Islet precursor cell (in vitro differentiated cells): Measurements from ENCODE around the gene WDR26.
"Not testable (repeated sequence)": the region's sequence is repeated elsewhere in the genome, so short reads cannot be mapped to it uniquely, and the experiment has no call there.

Experiments used
- DNase-seq: peaks from one replicate; pipeline ENCODE4 v3.0.0-alpha.2; 2018

The WDR26 gene

GRCh38 chr1:224433701-224434672 lies 610 bp downstream of the WDR26 start:
- peak; percentile 65 for DNase-seq

GRCh38 chr1:224433041-224433691 lies 1.4 kb downstream of the WDR26 start:
- no peak for DNase-seq

GRCh38 chr1:224432672-224433040 lies 1.9 kb downstream of the WDR26 start:
- no peak for DNase-seq

GRCh38 chr1:224432146-224432545 lies 2.5 kb downstream of the WDR26 start:
- DNase-seq, result no peak

DNA sequence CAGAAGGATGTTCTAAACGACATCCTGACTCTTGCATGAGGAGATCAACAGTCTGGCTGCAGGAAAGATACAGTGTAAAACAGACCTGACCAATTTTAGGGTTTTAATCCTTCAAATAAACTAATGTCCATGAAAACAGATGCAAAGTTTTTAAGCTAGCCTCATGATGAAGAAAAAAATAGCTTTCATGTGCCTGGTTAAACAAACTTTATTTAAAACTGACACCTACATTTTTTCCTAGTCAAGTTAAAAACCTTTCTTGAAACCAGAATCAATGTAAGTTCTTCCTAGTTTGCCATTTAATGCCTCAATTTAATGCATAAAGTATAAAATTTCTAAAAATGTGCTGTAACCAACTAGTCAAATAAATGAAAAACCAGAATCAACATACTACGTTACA lies 2.9 kb downstream of the WDR26 start:
- DNase-seq, result no peak

GRCh38 chr1:224430511-224431113 lies 4.0 kb downstream of the WDR26 start:
- no peak for DNase-seq

DNA sequence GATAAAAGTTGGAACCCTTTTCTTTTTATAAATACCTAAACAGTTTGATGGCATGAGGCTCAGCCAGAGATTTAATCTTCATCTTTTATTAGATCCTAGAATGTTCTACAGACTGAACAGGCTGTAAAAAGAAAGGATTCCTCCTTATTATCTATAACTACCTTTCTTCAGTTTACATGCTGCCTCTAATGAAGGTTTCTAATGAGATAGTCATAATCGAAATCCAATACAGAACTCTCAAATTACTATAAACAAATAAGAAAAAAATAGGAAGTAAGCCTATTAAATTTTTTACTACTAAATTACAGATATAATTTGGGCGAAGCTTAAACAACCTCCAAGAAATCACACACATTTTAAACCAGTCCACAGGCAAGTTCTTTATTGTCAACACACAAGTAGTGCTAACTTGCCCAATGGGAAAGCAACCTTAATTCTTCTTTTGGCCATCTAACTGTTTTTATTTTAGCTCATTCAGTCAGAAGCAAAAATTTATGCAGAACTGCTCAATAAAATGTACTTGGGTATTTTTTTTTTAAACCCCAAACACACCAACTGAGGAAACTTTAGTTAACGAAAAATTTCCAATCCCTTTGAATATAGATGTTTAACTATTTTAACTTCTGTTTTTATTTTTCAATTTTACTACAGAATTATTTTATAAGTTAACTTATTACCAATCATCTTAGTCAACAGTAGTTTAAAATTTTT lies 4.8 kb downstream of the WDR26 start:
- DNase-seq, result no peak

DNA sequence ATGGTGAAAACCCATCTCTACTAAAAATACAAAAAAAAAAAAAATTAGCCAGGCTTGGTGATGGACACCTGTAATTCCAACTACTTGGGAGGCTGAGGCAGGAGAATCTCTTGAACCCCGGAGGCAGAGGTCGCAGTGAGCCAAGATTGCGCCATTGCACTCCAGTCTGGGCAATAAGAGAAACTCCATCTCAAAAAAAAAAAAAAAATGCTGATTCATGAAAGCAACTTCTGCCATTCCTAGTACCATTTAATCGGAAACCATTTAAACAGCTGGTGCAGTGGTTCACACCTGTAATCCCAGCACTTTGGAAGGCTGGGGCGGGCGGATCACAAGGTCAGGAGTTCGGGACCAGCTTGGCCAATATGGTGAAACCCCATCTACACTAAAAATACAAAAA lies 5.9 kb downstream of the WDR26 start:
- not testable (repeated sequence) for DNase-seq

DNA sequence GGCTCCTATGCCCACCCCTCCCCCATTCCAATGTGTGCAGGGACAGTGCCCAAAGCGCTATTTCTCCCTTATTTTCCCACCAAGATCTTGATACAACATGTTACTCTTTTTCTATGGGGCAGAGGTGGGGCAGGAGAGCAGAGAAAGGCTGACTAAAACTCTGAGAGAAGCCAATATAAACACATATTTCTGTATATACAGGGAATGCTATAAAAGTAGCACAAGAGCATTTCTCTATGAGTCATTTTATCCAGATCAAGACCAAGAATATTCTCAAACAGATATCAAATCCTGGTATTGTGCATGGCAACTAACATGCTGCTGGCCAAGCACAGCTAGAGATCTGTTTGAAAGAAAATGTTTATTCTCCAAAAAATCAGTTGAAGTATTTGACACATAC lies 7.3 kb downstream of the WDR26 start:
- no peak for DNase-seq

- not testable (repeated sequence) for DNase-seq
Measured at GRCh38 chr1:224426869-224427268, 7.7 kb downstream of the WDR26 start.

DNA sequence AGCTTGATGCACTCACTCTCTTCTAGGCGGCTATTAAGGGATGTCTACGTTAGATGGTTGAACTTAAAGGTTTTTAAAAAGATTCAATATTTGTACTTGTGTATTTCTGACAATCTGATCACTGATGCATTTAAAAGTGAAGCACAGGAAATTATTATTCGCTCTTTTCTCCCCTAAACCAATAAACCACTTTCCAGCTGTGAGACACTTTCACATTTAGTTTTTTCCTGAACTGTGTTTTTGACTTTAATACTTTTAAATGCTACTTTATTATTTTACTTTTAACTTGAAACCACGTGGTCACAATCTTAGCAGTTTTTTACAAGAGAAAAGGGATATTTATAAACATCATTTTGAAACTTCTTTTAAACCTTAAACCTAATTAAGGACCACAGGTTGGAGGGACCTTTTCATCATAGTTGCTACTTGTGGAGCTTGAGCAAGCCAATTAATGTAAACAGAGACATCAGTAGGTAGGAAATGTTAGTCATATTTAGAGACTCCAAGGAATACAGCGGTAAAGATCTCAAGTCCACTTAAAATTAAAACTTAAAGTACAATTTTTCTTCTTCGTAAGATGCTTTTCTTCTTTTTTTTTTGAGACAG lies 9.2 kb downstream of the WDR26 start:
- DNase-seq, result no peak

DNA sequence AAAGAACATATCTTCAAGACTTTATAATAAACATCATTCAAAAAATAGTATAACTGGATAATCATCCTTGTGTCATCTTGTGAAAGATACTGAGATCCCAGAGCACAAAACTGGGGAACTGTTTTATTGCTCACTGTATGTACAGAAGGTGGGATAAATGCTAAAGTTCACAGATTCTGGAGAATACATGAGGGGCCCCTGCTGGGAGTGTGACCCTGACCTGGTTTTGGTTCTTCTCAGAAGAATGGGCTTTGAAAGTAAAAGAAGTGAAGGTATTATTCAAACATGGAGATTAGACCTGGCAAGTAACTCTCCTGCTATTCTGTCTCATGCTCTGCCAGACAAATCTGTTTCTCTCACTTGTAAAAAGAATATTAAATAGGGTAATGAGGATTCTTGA lies 14.5 kb downstream of the WDR26 start:
- no peak for DNase-seq

DNA sequence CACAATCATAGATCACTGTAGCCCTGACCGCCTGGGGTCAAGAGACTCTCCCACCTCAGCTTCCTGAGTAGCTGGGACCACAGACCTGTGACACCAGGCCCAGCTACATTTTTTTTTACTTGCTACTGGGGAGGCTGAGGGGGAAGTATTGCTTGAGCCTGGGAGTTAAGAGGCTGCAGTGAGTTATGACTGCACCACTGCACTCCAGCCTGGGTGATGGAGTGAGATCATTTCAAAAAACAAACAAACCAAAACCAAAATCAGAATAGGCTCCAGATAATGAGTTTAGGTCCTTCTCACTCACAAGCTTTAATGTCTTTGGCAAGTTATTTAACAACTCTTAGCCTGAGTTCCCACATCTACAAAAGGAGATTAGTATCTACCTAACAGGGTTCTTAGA lies 22.8 kb downstream of the WDR26 start:
- DNase-seq, result no peak

DNA sequence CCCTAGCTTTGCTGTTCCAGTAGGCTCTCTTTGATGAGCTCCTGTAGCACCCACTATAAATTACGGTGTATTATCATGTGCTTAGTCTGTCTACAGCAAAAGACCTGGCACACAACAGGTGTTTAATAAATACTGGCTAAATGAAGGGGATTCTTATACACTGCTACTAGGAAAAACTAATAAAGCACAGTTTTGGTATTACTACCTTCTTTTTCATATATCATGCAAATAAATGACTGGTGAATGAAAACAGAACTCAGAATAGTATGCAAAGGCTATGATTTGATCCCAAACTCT lies 26.4 kb downstream of the WDR26 start:
- no peak for DNase-seq

- DNase-seq, result peak; percentile 54
Measured at GRCh38 chr1:224407571-224408293, 26.9 kb downstream of the WDR26 start.

DNA sequence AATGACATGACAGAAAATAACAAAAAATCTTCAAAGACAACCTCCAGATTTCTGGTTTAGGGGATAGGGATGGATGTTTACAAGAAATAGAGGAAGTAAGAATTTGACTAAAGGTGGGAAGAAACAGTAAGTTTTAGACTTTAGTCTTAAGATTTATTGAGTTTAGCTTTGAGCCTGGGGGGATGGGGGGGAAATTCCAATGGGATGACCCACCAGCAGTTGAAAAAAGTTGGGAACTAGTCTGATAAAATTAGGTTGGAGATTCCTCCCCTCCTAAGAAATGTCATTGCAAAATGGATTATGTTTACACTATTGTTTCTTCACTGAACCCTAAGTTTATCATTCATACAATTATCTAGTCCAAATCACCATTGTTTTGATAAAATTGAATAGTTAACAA lies 28.4 kb downstream of the WDR26 start:
- no peak for DNase-seq

- DNase-seq, result no peak
Measured at GRCh38 chr1:224405604-224405970, 29.0 kb downstream of the WDR26 start.

DNA sequence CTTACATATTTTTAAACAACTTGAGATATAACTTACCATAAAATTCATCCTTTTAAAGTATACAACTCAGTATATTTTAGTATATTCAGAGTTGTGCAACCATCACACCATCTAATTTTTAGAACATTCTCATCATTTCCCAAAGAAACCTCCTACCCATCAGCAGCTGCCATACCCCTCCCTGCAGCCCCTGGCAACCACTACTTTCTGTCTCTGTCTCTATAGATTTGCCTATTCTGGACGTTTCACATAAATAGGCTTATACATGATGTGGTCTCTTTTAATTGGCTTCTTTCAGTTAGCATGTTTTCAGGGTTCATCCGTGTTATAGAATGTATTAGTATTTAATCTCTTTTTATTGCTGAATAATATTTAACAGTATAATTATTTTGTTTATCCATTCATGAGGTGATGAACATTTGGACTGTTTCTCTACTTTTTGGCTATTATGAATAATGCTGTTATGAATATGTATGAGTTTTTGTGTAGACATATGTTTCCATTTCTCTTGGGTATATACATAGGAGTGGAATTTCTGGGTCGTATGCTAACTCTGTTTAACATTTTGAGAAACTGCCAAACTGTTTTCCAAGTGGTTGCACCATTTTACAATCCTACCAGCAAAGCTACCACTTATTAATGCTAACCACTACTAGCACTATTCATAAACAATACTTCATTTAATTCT lies 29.5 kb downstream of the WDR26 start:
- no peak for DNase-seq

GRCh38 chr1:224402472-224403036 lies 32.0 kb downstream of the WDR26 start:
- no peak for DNase-seq

- DNase-seq, result no peak
Measured at GRCh38 chr1:224399887-224400286, 34.7 kb downstream of the WDR26 start.

- no peak for DNase-seq
Measured at GRCh38 chr1:224393294-224393693, 41.3 kb downstream of the WDR26 start.
